ENCODE data around the gene PDGFC.

DNA sequence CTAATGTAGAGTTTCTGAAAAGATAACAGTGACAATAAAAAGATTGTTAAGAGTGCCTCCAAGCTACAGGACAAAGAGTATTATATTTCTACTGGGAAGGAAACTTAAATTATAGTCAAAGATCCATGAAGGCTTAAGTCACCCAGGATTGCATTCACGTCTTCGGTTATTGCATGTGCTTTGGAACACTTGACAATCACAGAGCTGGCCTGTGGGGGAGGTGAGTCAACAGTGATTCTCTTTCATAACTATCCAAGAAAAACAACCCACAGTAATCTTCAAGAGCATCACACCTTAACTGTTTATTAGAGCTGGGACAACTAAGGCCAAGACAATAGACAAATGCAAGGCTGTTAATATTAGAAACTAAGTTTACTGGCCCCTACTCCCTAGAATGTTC, 40.3 kb downstream of the PDGFC start:
- TF ChIP-seq, protein P1, sequence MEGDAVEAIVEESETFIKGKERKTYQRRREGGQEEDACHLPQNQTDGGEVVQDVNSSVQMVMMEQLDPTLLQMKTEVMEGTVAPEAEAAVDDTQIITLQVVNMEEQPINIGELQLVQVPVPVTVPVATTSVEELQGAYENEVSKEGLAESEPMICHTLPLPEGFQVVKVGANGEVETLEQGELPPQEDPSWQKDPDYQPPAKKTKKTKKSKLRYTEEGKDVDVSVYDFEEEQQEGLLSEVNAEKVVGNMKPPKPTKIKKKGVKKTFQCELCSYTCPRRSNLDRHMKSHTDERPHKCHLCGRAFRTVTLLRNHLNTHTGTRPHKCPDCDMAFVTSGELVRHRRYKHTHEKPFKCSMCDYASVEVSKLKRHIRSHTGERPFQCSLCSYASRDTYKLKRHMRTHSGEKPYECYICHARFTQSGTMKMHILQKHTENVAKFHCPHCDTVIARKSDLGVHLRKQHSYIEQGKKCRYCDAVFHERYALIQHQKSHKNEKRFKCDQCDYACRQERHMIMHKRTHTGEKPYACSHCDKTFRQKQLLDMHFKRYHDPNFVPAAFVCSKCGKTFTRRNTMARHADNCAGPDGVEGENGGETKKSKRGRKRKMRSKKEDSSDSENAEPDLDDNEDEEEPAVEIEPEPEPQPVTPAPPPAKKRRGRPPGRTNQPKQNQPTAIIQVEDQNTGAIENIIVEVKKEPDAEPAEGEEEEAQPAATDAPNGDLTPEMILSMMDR (IDR thresholded peaks at IDR 0.05) = no peak
- TF ChIP-seq POLR2A (IDR thresholded peaks at IDR 0.05) = no peak
